Stimulated activated CD4-positive, alpha-beta T cell treated with anti-CD3 and anti-CD28 coated beads, Interleukin-1b, Interleukin-23, amount 100 ng/mL, for 48 hours (primary cell): ENCODE data around the gene CLEC11A.
"Not testable (repeated sequence)": the region's sequence is repeated elsewhere in the genome, so short reads cannot be mapped to it uniquely, and the experiment has no call there.

Experiments used
- DNase-seq: peaks from one replicate; pipeline ENCODE4 v3.0.0-alpha.2; 2020

CLEC11A gene

GRCh38 chr19:50723735-50724521, 764 bp downstream of the CLEC11A start:
- no peak for DNase-seq

GRCh38 chr19:50724522-50725217, 1.5 kb downstream of the CLEC11A start:
- DNase-seq, result peak; percentile 99

GRCh38 chr19:50725218-50725910, 2.2 kb downstream of the CLEC11A start:
- DNase-seq, result no peak

GRCh38 chr19:50725911-50726230, 2.7 kb downstream of the CLEC11A start:
- no peak for DNase-seq

GRCh38 chr19:50728084-50728737, 5.0 kb downstream of the CLEC11A start:
- DNase-seq, result peak; percentile 93

GRCh38 chr19:50729894-50730293, 6.7 kb downstream of the CLEC11A start:
- no peak for DNase-seq

- DNase-seq, result no peak
Observed at GRCh38 chr19:50735869-50736268, 12.7 kb downstream of the CLEC11A start.

- no peak for DNase-seq
Observed at GRCh38 chr19:50736338-50736737, 13.2 kb downstream of the CLEC11A start.

GRCh38 chr19:50739132-50739913, 16.2 kb downstream of the CLEC11A start:
- DNase-seq, result no peak

GRCh38 chr19:50739914-50740426, 16.8 kb downstream of the CLEC11A start:
- DNase-seq, result no peak

GRCh38 chr19:50741179-50741933, 18.2 kb downstream of the CLEC11A start:
- DNase-seq, result no peak

- DNase-seq, result no peak
Observed at GRCh38 chr19:50743537-50743936, 20.4 kb downstream of the CLEC11A start.

- DNase-seq, result no peak
Observed at GRCh38 chr19:50745221-50745620, 22.1 kb downstream of the CLEC11A start.

- not testable (repeated sequence) for DNase-seq
Observed at GRCh38 chr19:50747141-50747540, 24.0 kb downstream of the CLEC11A start.

- DNase-seq, result no peak
Observed at GRCh38 chr19:50749490-50749889, 26.3 kb downstream of the CLEC11A start.

- DNase-seq, result no peak
Observed at GRCh38 chr19:50750010-50750409, 26.8 kb downstream of the CLEC11A start.

GRCh38 chr19:50753879-50754278, 30.7 kb downstream of the CLEC11A start:
- no peak for DNase-seq

- DNase-seq, result not testable (repeated sequence)
Observed at GRCh38 chr19:50756244-50756643, 33.1 kb downstream of the CLEC11A start.

- not testable (repeated sequence) for DNase-seq
Observed at GRCh38 chr19:50757624-50758023, 34.5 kb downstream of the CLEC11A start.

- not testable (repeated sequence) for DNase-seq
Observed at GRCh38 chr19:50759076-50759475, 35.9 kb downstream of the CLEC11A start.

- no peak for DNase-seq
Observed at GRCh38 chr19:50759886-50760285, 36.7 kb downstream of the CLEC11A start.
